Mucosa of gallbladder (tissue), 1 donor: ENCODE data around the gene PLSCR4. TPM values are rescaled to one million over a fixed set of nuclear protein-coding genes. Genes with fewer than 3 reads are reported as not detected.
A peak's percentile ranks its signal among the peaks of the same experiment; 100 is the strongest.
"Not testable (repeated sequence)": the region's sequence is repeated elsewhere in the genome, so short reads cannot be mapped to it uniquely, and the experiment has no call there.

ENCODE experiments used
- DNase-seq: peaks from one replicate; pipeline ENCODE4 v3.0.0-alpha.2; 2020; ENCODE audit warnings: low spot score
- total RNA-seq: library from RNA; stranded (reverse); gene quantifications from one replicate; pipeline ENCODE4 v1.2.1, GENCODE V29; 2021
- donor health status: DM: no; HTN: no; CAD: no.

Gene PLSCR4
- total RNA-seq, 1 donor from 2014 or later: 47.3 TPM

DNA sequence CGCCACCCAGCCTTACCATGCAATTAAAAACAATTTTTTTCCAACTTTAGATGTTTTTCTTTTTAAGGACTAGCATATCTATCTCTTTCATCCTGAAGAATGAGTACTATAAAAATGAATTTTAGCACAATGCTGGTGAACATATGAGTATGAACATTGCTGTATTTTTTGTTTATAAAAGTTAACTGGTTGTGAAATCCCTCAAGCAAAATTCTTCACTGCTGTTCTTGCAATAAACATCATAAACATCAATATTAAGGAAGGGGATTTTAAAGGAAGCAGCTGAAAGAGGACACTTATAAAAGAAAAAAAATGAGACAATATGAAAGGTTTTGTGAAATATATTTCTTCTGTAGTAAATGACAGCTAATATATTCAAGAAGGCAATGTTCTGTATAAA is 3.0 kb downstream of the PLSCR4 start:
- no peak for DNase-seq

DNA sequence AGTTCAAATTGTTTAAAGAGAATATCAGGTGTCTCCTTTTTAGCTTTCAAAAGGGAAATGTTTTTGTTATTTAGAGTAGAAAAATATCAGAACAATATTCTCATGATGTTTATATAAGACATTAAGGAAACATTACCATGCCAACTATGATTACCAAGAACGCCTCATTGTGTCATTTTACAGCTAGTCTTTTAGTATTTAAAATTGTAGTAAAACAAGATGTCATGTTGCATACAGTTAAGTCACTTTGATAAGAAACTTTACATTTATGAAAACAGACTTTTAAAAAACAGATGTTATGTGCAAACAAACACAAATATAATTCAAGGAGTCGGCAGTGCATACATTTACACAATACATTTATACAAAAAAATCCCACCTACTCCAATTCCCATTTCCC is 4.4 kb downstream of the PLSCR4 start:
- DNase-seq: no peak

DNA sequence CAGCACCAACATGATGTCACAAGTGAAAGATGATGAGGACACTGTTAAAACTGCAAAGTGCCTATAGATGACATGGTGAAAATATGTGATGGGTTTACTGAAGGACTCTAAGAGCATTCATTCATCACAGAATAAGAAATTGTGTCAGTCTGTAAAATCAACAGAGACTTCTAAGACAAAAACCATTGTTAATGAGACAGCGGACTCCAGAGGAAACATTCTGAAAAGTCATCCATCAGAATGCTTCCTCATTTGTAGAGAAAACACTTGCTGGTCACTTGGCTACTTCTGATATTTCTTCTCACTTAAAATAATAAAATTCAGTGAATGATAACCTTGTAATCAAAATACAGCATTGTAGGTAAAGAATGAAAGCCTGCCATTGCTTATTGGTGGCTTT is 7.3 kb downstream of the PLSCR4 start:
- no peak for DNase-seq

DNA sequence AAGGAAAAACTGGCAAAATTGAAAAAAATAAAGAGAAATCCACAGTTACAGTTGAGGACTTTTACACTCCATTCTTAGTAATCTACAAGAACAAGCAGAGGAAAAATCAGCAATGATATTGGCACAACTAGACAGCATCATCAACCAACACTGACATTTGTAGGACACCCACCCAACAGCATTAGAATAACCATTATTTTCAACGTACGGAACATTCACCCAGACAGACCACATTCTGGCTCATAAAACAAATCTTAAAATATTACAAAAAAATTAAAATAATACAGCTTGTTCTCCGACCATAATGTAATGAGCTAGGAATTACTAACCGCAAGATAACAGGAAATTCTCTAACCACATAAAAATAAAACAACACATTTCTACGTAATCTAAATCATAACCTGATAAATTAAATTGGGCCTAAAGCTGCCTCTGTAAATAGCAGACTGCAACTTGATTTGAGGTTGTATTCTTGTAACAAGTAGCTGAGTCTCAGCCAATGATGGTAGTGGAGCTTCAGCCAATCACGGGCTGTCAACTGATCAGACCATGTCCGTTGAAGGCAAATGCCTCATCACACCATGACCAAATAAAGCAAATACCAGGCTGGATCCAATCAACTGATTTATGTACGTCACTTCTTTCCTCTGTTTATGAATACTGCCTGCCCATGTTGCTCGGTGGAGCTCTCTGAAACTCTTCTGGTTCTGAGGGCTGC is 9.2 kb downstream of the PLSCR4 start:
- peak; percentile 44 for DNase-seq

DNA sequence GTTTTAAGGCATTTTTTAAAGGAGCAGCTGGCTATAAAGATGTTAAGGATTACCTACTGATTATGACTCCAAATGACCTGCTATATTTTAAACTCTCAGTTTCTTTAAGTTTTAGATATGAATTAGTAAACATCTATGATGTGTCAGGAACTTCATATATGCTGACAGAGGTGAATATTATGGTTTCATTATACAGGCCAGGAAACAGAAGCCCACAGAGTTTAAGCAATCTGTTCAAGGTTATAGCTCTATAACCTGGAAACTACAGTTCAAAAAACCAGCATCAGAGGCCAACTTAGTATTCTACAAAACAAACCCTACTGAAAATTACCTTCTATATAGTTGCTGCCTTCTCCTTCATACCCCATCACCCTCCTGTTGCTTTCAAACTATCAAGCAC is 17.4 kb downstream of the PLSCR4 start:
- DNase-seq: no peak

DNA sequence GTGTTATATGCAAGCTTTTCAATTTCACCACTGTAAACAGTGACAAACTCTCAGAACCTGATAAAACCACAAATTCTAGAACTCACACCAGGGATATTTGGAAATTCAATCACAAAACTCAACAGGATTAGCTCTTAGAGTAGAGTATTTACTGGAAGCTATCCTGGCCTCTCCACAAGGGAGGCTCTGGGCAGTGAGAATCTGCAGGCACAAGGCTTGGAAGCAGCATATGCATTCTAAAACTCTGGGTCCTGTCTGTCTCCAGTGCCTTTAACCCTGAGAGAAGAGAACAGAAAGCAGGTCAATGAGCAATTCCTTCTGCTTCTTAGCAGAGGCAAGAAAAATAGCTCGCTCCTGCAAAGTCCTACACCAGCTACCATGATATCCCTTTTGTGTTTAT is 23.4 kb downstream of the PLSCR4 start:
- DNase-seq: peak; percentile 46

DNA sequence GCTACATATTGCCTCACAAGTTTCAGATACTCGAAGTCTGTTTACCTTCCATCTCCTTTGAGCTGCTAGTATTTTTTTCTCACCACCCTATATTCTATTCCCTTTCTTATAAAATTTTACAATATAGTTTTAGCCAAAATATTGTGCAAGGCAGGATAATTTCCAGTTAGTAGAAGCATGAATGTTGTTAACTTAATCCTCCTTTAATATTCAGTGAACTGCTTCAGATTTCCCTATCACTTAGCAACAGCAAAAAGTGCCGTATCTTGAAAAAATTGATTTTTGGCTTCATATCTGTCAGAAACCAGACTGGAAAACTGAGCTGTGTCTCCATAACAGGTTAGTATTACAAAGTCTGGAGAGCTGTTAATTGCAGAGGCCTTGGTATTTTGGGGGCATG is 24.0 kb downstream of the PLSCR4 start:
- DNase-seq: no peak

DNA sequence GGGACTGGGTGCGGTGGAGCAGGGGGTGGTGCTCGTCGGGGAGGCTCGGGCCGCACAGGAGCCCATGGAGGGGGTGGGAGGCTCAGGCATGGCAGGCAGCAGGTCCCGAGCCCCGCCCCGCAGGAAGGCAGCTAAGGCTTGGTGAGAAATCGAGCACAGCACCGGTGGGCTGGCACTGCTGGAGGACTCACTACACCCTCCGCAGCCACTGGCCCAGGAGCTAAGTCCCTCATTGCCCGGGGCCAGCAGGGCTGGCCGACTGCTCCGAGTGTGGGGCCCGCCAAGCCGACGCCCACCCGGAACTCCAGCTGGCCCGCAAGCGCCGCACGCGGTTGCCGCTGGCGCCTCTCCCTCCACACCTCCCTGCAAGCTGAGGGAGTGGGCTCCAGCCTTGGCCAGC is 25.4 kb downstream of the PLSCR4 start:
- DNase-seq: not testable (repeated sequence)

DNA sequence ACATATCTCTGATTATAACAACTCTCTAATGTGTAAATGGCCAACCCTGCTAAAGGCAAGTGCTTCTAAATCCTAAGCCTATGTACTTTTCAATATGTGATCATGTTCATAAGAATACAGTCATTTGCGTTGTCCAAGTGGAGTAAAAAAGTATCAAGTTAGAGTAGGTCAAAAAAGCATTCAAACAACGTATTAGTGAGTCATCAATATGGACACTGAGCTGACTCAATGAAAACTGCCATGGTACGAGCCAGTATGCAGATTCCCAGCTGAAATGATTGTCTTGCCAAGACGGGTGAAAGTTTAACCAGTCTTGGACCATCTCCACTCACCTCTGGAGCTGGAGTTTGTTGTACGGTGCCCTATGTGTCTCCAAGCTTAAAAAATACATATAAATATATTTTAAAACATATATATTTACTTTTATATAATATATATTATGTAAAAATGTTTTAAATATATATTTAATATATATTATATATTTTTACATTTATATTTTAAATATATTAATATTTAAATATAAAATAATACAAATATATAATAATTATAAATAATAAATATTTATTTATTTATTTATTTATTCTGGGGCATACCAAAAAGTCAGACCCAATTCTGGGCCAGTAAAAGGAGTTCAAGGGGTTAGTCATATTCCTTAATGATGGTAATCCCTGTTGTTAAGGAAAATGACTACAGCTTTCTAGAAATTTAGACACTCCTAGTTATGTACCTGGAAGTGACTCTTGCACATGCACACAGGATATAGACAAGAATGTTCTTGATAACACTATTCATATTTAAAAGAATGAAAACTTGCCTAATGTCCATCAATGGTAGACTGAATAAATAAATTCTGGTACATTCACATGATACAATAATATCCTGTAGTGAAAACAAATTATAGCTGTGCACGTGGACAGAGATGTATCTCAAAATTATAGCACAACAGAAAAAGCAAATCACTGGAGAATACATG is 27.2 kb downstream of the PLSCR4 start:
- peak; percentile 81 for DNase-seq

DNA sequence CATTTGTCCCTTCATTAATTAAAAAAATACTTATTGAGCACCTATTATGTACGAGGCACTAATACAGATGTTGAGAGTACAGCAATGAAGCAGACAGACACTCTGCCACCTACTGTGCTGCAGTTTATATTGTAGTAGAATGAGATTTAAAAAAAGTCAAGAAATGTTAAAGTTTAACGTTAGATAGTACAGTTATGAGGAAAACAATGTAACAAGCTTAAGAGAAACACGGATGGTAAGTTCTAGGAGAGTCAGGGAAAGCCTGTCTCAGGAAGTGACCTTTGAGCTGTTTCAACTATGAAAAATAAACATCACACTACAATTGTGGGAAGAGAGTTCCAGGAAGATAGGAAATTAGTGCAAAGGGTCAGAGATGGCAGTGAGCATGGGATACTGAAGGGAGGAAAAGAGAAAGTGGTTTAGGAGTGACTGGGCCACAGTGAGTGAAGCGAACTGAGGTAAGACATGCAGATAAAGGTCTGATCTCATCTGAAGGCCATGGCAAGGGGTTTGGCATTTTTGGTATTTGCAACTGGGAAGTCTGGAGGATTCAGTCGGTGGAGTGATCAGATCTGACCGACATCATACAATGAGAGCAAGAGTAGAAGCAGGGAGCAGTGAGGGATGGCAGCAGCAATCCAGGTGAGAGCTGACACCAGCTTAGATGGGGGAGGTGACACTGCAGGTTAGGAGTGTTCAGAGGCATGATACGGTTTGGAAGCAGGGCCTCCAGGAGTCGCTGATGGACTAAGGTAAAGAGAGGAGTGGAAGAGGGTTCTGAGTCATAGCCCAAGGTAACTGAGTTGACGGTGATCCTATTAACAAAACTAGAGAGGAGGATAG is 28.5 kb downstream of the PLSCR4 start:
- DNase-seq: peak; percentile 33

DNA sequence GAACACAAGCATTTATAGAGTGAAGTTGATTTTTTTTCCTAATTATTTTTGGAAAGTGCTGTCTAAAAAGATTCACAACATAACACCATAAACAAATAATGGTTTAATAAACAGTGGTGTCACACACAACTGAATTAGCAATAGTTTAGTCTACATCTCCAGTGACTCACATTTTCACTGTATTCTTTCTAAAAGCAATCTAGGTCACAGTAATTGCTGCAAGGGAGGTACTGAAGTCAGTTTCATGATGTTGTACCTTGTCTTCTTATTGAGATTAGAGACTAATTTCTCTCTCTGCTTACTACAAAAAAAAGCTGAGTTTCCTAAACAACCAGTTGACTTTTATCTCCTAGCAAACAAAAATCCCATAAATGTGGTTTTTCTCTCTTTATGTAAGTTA is 29.6 kb downstream of the PLSCR4 start:
- no peak for DNase-seq

DNA sequence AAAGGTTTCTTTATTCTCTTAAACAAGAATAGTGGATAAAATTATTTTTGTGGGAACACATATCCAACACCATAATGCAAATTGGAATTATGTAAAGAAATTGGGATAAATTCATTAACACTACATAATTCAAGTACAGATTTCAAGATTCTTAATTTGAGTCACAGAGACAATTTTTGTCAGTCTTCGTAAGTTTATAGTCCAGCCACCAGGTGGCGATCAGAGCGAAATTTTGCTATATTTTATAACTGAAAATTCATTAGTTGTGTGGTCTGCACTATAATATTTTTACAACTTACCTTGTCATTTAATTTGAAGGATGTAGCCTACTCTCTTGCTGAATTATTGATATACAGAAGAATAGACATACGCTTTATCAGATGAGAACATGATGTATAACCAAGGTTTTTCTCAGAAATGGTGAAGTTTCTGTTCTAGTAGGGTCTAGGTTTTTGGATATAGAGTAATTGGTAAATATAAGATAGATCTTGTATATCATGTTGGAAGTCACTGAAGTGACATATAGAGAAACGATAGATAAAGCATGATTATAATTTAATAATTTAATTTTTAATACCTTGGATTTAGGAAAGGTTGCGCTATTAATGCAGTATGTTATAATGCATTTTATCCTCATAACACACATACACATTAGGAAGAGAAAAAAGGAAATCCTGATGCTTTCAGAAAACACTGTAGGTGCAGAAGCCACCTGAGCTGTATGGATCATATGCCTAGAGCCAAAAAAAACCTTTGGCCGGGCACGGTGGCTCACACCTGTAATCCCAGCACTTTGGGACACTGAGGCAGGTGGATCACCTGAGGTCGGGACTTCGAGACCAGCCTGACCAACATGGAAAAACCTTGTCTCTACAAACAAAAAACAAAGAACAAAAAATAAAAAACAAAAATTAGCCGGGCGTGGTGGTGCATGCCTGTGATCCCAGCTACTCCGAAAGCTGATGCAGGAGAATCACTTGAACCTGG is 31.7 kb downstream of the PLSCR4 start:
- DNase-seq: no peak

DNA sequence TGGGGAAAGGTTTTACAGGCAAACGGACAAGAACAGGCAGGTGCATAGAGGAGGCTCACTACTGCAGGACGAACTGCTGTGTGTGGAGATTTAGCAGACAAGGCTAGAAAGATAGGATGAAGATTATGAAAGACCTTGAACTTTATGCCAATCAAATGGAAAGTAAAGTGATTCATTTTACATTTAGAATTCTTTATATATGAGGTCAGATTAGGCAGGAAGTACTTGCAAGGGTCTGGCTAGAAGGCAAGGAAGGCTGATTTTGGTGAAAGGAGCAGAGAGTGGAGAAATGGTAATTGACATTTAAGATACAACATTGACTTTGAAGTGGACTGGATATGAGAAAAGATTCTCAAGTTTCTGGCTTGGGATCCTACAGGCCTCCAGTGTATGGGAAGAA is 33.6 kb downstream of the PLSCR4 start:
- DNase-seq: no peak

DNA sequence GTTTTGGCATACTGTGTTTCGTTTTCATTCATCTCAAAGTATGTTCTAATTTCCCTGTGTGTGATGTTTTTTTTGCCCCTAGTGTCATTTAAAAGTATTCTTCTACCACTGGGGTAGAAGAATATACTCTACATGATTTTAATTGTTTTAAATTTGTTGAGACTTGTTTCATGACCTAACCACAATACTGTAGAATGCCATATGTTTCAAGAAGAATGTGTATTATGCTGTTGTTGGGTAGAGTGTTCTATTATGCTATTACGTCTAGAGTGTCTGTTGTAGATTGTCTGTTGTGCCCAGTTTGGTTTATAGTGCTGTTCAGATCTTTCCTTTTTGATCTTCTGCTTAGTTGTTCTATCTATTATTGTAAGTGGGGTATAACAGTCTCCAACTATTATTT is 36.4 kb downstream of the PLSCR4 start:
- no peak for DNase-seq

DNA sequence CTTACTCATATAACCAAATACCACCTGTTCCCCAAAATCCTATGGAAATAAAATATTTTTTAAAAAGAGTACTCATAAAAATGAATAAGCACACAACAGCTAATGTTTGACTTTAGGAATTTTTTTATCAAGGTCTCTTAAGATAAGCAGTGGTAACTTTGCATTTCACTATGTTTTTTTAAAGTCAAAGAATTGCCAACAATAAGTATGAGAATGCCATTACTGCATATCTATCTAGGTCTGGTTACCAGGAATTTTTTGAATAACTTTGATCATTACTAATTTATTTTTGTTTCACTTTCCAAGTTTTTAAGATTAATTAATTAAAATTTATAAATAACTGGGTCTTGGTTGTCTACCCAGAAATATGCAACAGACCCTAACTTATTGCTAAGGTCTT is 41.5 kb downstream of the PLSCR4 start:
- no peak for DNase-seq

DNA sequence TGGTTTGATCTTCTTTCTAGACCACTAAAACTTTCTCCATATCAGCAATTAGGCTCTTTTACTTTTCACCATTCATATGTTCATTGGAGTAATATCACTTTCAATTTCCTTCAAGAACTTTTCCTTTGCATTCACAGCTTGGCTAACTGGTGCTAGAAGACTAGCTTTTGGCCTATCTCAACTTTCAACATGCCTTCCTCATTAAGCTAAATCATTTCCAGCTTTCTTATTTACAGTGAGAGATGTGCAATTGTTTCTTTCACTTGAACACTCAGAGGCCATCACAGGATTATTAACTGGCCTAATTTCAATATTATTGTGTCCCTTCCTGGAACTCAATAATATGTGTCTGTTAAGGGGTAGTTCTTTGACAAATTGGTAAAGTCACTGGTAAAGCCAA is 47.1 kb downstream of the PLSCR4 start:
- no peak for DNase-seq

DNA sequence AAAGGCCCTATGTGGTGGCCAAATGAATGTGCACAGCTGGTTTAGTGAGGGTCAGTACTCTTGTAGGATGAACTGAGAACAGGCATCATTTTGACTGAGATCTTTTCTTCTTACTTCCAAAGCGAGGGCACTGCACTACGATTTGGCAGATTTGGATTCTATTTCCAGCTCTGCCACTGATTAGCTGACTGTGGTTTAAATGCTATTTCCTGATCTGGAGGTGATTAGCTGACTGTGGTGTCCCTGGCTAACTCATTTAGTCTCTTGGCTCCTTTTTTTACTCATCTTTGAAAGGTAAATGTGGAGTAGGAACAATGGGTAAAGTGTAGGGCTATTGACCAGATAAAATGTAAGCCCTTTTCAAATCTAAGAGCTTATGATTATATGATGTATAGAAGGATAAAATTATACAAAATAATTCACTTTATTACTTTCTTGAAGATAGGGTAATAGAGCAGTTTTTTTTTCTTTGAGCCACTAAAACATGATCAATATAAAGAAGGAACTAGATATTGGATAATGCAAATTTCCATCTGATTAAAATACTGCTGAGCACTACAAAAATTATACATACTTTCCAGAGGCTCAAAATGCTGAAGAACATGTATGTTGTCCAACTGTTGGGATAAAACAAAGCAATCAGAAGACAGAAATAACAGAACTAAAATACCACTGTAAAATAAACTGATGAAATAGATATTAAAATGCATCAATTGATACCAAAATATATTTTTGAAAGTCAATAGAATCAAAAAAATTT is 50.3 kb downstream of the PLSCR4 start:
- no peak for DNase-seq

DNA sequence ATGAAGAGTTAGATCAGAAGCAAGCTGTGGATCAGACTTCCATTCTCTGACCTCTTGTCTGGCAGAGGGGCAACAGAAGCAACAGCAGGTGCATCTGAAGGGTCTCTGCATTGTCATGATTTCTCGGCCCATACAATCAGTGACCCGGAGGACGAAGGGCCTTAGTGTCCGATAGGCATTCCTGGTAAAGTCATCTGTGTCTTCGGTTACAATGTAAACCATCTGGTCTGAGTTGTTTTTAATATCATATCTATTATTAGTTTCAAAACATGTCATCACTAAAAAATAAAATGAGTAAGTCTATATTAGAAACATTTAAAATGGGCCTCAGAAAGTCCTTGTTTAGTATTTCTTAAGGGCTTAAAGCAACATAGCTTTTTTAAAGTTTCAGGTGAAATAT is 51.1 kb downstream of the PLSCR4 start:
- DNase-seq: no peak

DNA sequence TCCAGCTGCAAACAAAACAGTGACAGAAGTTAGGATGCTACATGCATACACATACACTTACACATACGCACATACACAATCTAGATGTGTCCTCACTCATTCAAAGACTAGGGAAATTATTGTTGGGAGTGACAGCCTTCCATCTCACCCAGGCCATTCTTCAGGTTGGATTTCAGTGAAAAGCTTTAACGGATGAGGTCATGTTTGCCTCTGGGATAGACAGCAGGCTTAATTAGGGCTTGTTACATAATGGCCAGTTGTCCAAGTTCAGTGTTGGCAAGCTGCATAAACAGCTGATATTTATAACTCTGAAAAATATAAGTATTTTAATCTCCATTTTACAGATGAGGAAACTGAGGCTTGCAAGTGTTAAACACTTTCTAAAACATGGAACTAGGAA is 54.1 kb downstream of the PLSCR4 start:
- DNase-seq: no peak

DNA sequence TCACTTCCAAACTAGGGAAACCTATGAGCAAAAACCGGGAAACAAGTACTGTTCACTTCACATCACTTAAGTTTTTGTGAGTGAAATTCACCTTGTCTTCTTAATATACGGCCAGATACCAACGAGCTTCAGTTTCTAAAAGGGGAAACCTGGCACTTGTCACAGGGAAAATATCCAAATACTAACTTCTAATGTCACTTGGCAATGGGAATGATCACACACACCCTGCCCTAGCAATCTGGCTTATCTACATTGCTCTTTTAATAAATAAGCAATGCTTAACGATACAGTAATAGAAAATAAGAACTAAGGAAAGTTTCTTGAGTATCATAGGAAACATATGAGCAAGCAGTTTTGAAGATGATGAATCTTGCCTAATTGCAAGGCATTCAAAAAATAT is 55.3 kb downstream of the PLSCR4 start:
- DNase-seq: no peak
